Smooth muscle cell (in vitro differentiated cells): ENCODE data around the gene ASTN2. TPM values are rescaled to one million over a fixed set of nuclear protein-coding genes. Genes with fewer than 3 reads are reported as not detected.

Source experiments
- DNase-seq: peaks from one replicate; lab custom pipeline; 2025; ENCODE audit not compliant: unreplicated experiment; lab: John Stamatoyannopoulos, UW
- H2AFZ ChIP-seq: fragments of 200-600 bp; sonication (generic); 2 replicates; pipeline ENCODE4 v1.6.0; 2016; ENCODE audit warnings: antibody characterized with exemption, low read depth, mild to moderate bottlenecking
- H3F3A ChIP-seq: fragments of 200-600 bp; sonication (generic); 2 replicates; pipeline ENCODE4 v1.6.0; 2017; ENCODE audit warnings: antibody characterized with exemption, low read depth
- H3K27ac ChIP-seq: fragments of 200-600 bp; sonication (generic); 2 replicates; pipeline ENCODE4 v1.5.1; 2016; ENCODE audit warnings: low read depth, mild to moderate bottlenecking
- H3K27me3 ChIP-seq: fragments of 200-600 bp; sonication (generic); 2 replicates; pipeline ENCODE4 v1.6.1; 2016; ENCODE audit warnings: low read depth, mild to moderate bottlenecking
- H3K36me3 ChIP-seq: fragments of 200-600 bp; sonication (generic); 2 replicates; pipeline ENCODE4 v1.5.1; 2016; ENCODE audit warnings: low read depth
- H3K4me1 ChIP-seq: fragments of 200-600 bp; sonication (generic); 2 replicates; pipeline ENCODE4 v1.5.1; 2016; ENCODE audit warnings: low read depth
- H3K4me2 ChIP-seq: fragments of 200-600 bp; sonication (generic); 2 replicates; pipeline ENCODE4 v1.6.0; 2016; ENCODE audit warnings: mild to moderate bottlenecking
- H3K4me3 ChIP-seq: fragments of 200-600 bp; sonication (generic); 2 replicates; pipeline ENCODE4 v1.5.1; 2016; ENCODE audit warnings: mild to moderate bottlenecking
- H3K79me2 ChIP-seq: fragments of 200-600 bp; sonication (generic); 2 replicates; pipeline ENCODE4 v1.6.0; 2016; ENCODE audit warnings: low read depth, mild to moderate bottlenecking
- H3K9ac ChIP-seq: fragments of 200-600 bp; sonication (generic); 2 replicates; pipeline ENCODE4 v1.6.0; 2016; ENCODE audit warnings: low read depth
- H3K9me3 ChIP-seq: fragments of 200-600 bp; sonication (generic); replicated peaks from 2 replicates; pipeline ENCODE4 v1.5.1; 2016; ENCODE audit warnings: low read depth
- H4K20me1 ChIP-seq: fragments of 200-600 bp; sonication (generic); 2 replicates; pipeline ENCODE4 v1.6.0; 2016; ENCODE audit warnings: low read depth
- WGBS: methylation state at CpG from one replicate; pipeline ENCODE4 v1.1.7; 2016; ENCODE audit warnings: low lambda C conversion rate; 5-methylcytosine and 5-hydroxymethylcytosine counted together
- polyA plus RNA-seq: library from polyadenylated mRNA; unstranded; fragments of >200 nt; fragmentation: Nextera tagmentation; extraction: Ambion mirVana; gene quantifications from 2 replicates; pipeline ENCODE4 v1.2.1, GENCODE V29; 2016
- total RNA-seq: library from RNA; depleted of rRNA; stranded (reverse); fragments of >200 nt; gene quantifications from 2 replicates; pipeline ENCODE4 v1.2.3, GENCODE V29; 2014
- TF ChIP-seq, protein P1 (sequence below): fragments of 200-600 bp; sonication (generic); IDR thresholded peaks from 2 replicates; pipeline ENCODE4 v1.5.1; 2017; ENCODE audit warnings: borderline replicate concordance, mild to moderate bottlenecking, antibody characterized with exemption; ENCODE audit not compliant: insufficient read depth, poor library complexity, severe bottlenecking

Gene ASTN2
- total and polyA plus RNA-seq, 2 experiments from 2014 or later = 6.5 to 6.7 TPM

DNA sequence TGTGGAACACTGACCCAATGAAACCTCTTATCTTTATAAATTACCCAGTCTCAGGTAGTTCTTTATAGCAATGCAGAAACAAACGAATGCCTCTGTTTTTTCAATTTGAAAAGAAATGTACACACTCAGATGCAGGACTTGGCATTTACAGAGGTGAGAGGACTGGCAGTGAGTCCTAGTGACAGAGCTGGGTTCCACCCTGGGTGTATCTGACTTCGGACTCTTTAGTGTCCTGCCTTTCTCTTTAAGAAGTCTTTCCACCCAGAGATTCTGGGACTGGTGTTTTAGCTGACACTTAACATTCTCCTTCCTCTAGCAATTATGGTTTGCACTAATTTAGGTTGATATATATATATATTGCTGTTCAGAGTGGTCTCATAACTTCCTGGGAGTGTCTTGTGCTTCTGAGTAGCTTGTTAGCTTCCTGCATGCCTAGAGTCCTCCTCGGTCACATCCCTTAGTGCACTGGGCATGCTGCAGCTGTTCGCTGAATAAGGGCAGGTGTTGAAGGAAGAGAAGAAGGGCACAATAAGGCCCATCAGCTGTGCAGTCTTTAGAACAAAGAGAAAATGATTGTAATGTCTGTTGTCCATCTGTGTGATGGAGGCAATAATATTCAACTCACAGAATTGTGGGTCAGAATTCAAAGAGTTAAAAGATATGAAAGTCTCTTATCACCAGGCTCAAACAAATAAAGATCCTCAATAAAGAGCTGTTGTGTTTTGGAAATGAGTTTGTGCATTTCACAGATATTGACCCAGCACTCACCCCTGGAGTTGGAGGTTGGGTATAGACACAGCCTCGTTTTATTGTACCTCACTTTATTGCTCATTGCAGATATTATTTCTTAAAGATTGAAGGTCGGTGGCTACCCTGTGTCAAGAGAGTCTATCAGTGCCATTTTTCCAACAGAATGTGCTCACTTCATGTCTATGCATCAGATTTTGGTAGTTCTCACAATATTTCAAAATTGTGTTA, 540.6 kb downstream of the ASTN2 start:
- Histone ChIP-seq H3K9ac (no peak overlapping the region), H3K36me3 (no peaks in the 10 kb centered on the region), H2AFZ (no peak overlapping the region), H3K4me1 (no peaks in the 10 kb centered on the region), H3K27me3 (no peaks in the 10 kb centered on the region), H3K9me3 (no peaks in the 10 kb centered on the region), H3F3A (no peaks in the 10 kb centered on the region), H3K4me2 (no peak overlapping the region), H3K4me3 (no peak overlapping the region), H3K79me2 (no peaks in the 10 kb centered on the region), H4K20me1 (no peaks in the 10 kb centered on the region), H3K27ac (no peak overlapping the region)
- no peak for DNase-seq
- 74% methylated on average over 6 of the region's 6 CpGs for WGBS
- TF ChIP-seq, protein P1, sequence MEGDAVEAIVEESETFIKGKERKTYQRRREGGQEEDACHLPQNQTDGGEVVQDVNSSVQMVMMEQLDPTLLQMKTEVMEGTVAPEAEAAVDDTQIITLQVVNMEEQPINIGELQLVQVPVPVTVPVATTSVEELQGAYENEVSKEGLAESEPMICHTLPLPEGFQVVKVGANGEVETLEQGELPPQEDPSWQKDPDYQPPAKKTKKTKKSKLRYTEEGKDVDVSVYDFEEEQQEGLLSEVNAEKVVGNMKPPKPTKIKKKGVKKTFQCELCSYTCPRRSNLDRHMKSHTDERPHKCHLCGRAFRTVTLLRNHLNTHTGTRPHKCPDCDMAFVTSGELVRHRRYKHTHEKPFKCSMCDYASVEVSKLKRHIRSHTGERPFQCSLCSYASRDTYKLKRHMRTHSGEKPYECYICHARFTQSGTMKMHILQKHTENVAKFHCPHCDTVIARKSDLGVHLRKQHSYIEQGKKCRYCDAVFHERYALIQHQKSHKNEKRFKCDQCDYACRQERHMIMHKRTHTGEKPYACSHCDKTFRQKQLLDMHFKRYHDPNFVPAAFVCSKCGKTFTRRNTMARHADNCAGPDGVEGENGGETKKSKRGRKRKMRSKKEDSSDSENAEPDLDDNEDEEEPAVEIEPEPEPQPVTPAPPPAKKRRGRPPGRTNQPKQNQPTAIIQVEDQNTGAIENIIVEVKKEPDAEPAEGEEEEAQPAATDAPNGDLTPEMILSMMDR = no peak

DNA sequence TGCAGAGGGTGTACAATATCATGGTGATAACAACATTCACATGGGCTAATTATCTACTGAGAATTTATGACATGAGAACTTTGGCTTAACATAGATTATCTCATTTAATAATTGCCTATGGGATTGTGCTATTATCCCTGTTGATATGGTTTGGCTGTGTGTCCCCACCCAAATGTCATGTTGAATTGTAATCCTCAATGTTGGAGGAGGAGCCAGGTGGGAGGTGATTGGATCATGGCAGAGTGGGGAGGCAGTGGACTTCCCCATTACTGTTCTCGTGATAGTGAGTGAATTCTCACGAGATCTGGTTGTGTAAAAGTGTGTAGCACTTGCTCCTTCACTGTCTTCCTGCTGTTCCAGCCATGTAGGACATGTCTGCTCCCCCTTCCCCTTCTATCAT, 541.4 kb downstream of the ASTN2 start:
- Histone ChIP-seq H3F3A (no peaks in the 10 kb centered on the region), H3K27ac (no peak overlapping the region), H3K9me3 (no peaks in the 10 kb centered on the region), H3K9ac (no peak overlapping the region), H2AFZ (no peak overlapping the region), H3K4me1 (no peaks in the 10 kb centered on the region), H4K20me1 (no peaks in the 10 kb centered on the region), H3K27me3 (no peaks in the 10 kb centered on the region), H3K4me2 (no peak overlapping the region), H3K79me2 (no peaks in the 10 kb centered on the region), H3K4me3 (no peak overlapping the region), H3K36me3 (no peaks in the 10 kb centered on the region)
- DNase-seq = no peak
- TF ChIP-seq, protein P1 = no peak
- WGBS = 92% methylated on average over 2 of the region's 2 CpGs

DNA sequence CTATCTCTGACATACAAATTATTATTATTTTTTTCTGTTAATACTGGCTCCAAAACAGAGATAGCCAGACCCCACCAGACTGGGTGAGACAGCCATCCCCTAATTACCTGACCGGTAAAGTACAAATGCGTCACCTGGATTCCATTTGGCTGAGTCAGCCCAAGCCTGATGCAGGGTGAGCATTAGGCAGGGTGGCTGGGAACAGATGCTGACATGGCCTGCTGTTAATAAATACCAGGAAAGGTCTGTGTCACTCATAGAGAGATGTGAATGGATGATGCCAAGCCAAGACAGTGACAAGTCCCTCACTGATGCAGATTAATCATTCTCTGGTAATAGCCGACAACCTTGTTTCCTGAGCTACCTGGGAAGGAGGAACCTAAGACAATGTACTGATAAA, 544.3 kb downstream of the ASTN2 start:
- Histone ChIP-seq H3K27ac (peak overlapping the region; percentile 63), H3K27me3 (no peaks in the 10 kb centered on the region), H3K9ac (no peak overlapping the region), H3K4me3 (no peak overlapping the region), H3K9me3 (no peaks in the 10 kb centered on the region), H3K36me3 (no peaks in the 10 kb centered on the region), H3F3A (no peaks in the 10 kb centered on the region), H3K79me2 (no peaks in the 10 kb centered on the region), H4K20me1 (no peaks in the 10 kb centered on the region), H3K4me1 (no peaks in the 10 kb centered on the region), H3K4me2 (no peak overlapping the region), H2AFZ (no peak overlapping the region)
- DNase-seq = no peak
- TF ChIP-seq, protein P1 = no peak
- WGBS = 42% methylated on average over 3 of the region's 3 CpGs
